Measurements from ENCODE around the gene SLC37A2.

- TF ChIP-seq EZH2 (IDR thresholded peaks at IDR 0.05; ENCODE audit: borderline replicate concordance, low read length) (no peak), CTCF (IDR thresholded peaks at IDR 0.05; ENCODE audit: low read length) (no peak)
Measured at GRCh38 chr11:125084761-125085231, 21.7 kb downstream of the SLC37A2 start.

Measured in OCI-LY1 (cell line).